Thoracic aorta endothelial cell (primary cell): ENCODE data around the gene CYP46A1. TPM values are rescaled to one million over a fixed set of nuclear protein-coding genes. Genes with fewer than 3 reads are reported as not detected.

Source experiments
- total RNA-seq: library from RNA; depleted of rRNA; stranded (reverse); fragments of >200 nt; gene quantifications from 2 replicates; pipeline ENCODE4 v1.2.3, GENCODE V29; 2012

The CYP46A1 gene
- under 0.01 and 0.14 TPM in 2 replicates for total RNA-seq

DNA sequence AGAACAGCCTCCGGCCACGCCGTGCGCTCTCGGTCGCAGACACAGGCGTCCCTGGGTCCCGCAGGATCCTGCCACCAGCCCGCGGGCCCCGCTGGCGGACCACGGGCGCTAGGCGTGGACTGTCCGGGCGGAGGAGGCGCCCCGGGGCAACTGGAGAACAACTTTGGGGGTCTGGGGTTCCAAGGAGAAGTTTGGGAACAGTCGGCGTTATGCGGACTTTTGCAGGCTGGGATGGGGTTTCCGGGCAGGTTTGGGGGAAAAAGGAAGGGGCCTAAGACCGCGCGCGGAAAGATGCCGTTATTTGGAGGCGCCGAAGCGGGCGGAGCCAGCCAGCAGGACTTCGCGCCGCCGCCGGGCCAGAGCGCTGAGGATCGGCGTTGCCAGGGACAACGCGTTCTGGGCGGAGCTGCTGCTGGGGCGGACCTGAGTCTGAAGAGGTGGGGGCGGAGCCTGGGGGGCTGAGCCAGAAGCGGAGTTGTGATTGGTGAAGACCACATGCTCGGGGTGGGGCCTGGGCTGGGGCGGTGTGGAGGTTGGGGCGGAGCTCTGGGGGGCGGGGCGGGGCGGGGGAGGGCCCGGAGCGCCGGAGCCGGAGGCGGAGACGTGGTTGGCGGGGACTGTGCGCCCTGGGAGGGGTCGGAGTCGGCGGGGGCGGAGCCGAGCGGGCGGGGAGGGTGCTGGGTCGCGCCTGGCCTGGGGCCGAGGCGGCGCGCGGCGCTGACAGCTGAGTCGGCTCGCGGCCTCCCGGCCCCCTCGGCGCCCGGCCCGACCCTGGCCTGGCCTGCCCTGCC is at the start of gene CYP46A1:
TSS of gene CYP46A1 (plus strand) at position 680 of the 791 bp plus-strand sequence. CDS start 120 bp downstream, outside the sequence.

DNA sequence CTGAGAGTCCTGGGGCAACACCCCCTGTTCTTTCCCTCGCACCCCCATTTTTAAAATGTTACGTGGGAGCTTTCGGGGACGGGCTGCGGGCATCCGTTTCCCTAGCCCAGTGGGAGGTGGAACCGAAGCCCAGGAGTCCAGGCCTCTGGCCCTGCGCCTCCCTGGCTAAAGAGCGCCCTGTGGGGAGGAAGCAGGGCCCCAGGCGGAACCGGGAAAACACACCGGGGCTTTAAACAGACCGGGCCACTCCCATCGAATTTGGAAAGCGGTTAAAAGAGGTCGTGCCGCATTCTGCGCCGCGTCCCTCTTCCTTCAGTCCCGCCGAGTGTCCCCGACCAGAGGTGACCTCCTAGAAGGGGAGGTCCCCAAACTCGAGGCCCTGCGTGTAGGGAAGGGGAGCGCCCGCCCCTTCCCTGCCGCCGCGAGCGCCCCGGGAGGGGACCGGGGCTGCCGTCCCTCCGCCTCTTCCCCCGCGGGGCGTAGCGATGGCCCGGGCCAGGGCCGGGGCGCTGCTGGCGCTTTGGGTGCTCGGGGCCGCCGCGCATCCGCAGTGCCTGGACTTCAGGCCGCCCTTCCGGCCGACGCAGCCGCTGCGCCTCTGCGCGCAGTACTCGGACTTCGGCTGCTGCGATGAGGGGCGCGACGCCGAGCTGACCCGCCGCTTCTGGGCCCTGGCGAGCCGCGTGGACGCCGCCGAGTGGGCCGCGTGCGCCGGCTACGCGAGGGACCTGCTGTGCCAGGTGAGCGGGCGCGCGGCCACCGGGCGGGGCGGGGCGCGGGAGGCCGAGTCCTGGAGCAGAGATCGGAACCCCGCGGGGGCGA is 39.2 kb upstream of the CYP46A1 start, which contains the start of gene HHIPL1:
TSS of gene HHIPL1 (plus strand) at position 407 of the 822 bp plus-strand sequence. CDS start at position 486, 79 bp downstream.

Other genes with a start within 250 kb of the CYP46A1 start
- 87.0 and 91.6 TPM in 2 replicates for gene SETD3, start 203.4 kb upstream of the CYP46A1 start, total RNA-seq
- 43.5 and 44.8 TPM in 2 replicates for gene CCNK, start 202.9 kb upstream of the CYP46A1 start, total RNA-seq
- gene CCDC85C, start 80.1 kb upstream of the CYP46A1 start, total RNA-seq = 12.4 and 42.7 TPM in 2 replicates
- 0.80 and 1.9 TPM in 2 replicates for gene HHIPL1, start 39.2 kb upstream of the CYP46A1 start, total RNA-seq
- gene EML1, start 109.1 kb downstream of the CYP46A1 start, total RNA-seq = 27.2 and 55.7 TPM in 2 replicates